GM21737 (cell line): ENCODE results near the gene FAP.

ENCODE experiments used
- ATAC-seq: cut with Tn5 transposase; IDR thresholded peaks from one replicate; pipeline ENCODE4 v1.9.1; 2021; ENCODE audit warnings: mild to moderate bottlenecking, moderate library complexity; ENCODE audit not compliant: unreplicated experiment

FAP gene

GRCh38 chr2:162243294-162243693, at the start of gene FAP:
Gene FAP, minus strand, starts transcription at chr2:162243445. Its CDS starts 118 bp downstream, at chr2:162243327.
- no peak for ATAC-seq

GRCh38 chr2:162291748-162292147, 48.5 kb upstream of the FAP start:
- no peak for ATAC-seq

GRCh38 chr2:162282765-162283425, 39.6 kb upstream of the FAP start:
- no peak for ATAC-seq

GRCh38 chr2:162280654-162281053, 37.4 kb upstream of the FAP start:
- ATAC-seq = no peak

- ATAC-seq = no peak
These were observed 34.1 kb upstream of the FAP start for GRCh38 chr2:162277381-162277780.

GRCh38 chr2:162267996-162268395, 24.8 kb upstream of the FAP start:
- ATAC-seq = no peak

GRCh38 chr2:162267496-162267895, 24.3 kb upstream of the FAP start:
- no peak for ATAC-seq

- no peak for ATAC-seq
These were observed 23.2 kb upstream of the FAP start for GRCh38 chr2:162266460-162266760.

- no peak for ATAC-seq
These were observed 22.6 kb upstream of the FAP start for GRCh38 chr2:162265666-162266459.

- no peak for ATAC-seq
These were observed 18.0 kb upstream of the FAP start for GRCh38 chr2:162261032-162261945.

- no peak for ATAC-seq
These were observed 15.4 kb upstream of the FAP start for GRCh38 chr2:162258686-162259085.

- ATAC-seq = no peak
These were observed 14.9 kb upstream of the FAP start for GRCh38 chr2:162258169-162258568.

- ATAC-seq = no peak
These were observed 14.2 kb upstream of the FAP start for GRCh38 chr2:162257425-162257824.

- no peak for ATAC-seq
These were observed 13.3 kb upstream of the FAP start for GRCh38 chr2:162256591-162256991.

- no peak for ATAC-seq
These were observed 11.1 kb upstream of the FAP start for GRCh38 chr2:162254236-162254871.

- no peak for ATAC-seq
These were observed 10.2 kb upstream of the FAP start for GRCh38 chr2:162253435-162253834.

- ATAC-seq = no peak
These were observed 8.9 kb upstream of the FAP start for GRCh38 chr2:162252153-162252552.

- no peak for ATAC-seq
These were observed 2.5 kb upstream of the FAP start for GRCh38 chr2:162245781-162246180.

- no peak for ATAC-seq
These were observed 1.8 kb upstream of the FAP start for GRCh38 chr2:162245061-162245460.

- no peak for ATAC-seq
These were observed 1.3 kb upstream of the FAP start for GRCh38 chr2:162244541-162245031.

GRCh38 chr2:162243715-162244114, 470 bp upstream of the FAP start:
- ATAC-seq = no peak
